Pons (tissue), 1 donor: ENCODE data around the gene NPR3.
"Not testable (repeated sequence)": the region's sequence is repeated elsewhere in the genome, so short reads cannot be mapped to it uniquely, and the experiment has no call there.

Experiments used
- DNase-seq: peaks from one replicate; pipeline ENCODE4 v3.0.0-alpha.2; 2016; ENCODE audit warnings: low spot score

NPR3 gene

DNA sequence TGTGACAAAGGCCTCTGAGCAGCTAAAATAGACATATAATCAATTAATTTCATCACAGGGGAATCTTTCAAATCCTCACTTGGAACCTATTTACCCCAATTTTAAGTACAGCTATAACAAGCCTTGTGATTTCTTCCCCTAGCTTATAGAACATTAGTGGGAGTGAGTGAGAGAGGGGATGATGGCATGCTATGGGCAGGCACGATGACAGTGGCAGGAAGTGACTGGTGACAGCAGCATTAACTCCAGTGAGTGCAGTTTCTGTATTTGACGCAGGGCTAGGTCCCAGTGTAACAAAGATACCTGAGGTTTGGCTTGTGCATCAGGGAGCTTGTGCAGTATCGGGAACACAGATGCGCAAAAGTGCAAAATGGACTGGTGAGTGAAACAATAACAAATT lies 54.1 kb downstream of the NPR3 start:
- no peak for DNase-seq

GRCh38 chr5:32767948-32768467 lies 56.9 kb downstream of the NPR3 start:
- DNase-seq: no peak

GRCh38 chr5:32769711-32770110 lies 58.6 kb downstream of the NPR3 start:
- no peak for DNase-seq

GRCh38 chr5:32770444-32770843 lies 59.3 kb downstream of the NPR3 start:
- no peak for DNase-seq

DNA sequence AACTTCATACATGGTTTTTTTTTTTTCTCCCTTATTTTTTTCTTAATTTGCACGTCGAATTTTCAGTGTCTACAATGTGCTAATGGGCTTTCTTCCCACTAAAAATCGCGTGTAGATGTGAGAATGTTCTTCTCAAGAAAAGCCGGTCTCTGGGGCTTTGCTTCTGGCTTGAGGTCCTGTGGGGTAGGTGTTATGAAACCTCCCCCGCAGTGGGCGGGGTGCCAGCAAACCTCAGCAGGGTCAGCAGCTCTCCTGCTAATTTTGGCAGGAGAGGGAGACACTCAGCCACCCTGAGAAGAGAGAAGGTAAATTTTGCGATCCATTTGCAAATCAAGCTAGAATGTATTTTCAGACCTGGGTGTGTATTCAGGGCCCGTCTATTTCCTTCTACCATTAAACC lies 59.9 kb downstream of the NPR3 start:
- no peak for DNase-seq

DNA sequence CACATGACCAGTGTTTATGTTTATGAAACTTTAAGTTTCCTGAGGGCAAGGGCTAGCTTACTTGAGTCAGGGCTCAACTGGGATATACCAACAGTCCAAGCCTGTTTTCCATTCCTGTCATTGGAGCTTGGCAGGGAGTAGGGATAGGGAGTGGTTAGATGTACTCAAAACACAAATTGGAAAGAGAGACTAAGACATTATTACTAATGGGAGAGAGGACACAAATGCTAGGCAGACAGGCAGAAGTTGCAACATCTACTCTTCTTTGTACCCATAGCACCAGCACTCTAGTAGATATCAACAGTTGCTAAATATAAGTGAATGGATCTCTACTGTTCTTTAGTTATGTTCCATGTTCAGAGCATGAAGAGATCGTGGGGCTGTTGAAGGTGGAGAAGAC lies 62.8 kb downstream of the NPR3 start:
- DNase-seq: no peak

DNA sequence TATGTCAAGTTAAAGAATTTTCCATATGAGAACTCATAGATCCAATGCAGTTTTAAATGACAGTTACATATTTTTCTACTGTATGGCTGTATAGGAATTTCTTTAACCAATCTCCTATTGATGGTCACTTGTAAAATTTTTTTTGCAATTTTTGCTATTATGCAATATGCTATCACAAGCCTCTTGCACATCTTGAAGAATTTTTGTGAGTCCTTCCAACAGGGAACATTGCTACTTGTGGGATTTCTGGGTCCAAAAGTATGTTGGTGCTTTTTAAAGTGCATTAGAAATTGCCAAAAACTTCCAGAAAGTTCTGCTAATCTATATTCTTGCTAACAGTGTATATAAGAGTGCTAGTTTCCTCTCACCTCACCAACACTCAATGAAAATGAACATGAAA lies 65.1 kb downstream of the NPR3 start:
- DNase-seq: no peak

DNA sequence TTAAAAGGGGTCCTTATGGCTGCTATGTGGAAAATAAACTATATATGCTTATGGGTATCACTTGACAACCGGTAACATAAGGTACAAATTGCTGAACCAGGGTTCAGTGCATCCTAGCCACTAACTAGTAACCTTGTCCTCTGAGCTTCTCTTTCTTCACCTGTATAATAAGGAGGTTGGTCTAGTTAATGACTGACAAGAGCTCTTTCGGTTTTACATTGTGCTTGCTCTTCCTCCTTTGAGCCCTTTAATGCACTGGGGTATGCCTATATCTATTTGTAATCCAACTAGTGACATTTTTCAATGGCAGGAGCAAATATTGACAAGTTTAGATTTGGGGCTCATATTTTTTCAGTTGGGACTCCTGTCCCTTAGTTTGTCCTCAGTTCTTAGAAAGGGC lies 66.1 kb downstream of the NPR3 start:
- no peak for DNase-seq

GRCh38 chr5:32777733-32778132 lies 66.6 kb downstream of the NPR3 start:
- DNase-seq: no peak

GRCh38 chr5:32778403-32778802 lies 67.3 kb downstream of the NPR3 start:
- no peak for DNase-seq

DNA sequence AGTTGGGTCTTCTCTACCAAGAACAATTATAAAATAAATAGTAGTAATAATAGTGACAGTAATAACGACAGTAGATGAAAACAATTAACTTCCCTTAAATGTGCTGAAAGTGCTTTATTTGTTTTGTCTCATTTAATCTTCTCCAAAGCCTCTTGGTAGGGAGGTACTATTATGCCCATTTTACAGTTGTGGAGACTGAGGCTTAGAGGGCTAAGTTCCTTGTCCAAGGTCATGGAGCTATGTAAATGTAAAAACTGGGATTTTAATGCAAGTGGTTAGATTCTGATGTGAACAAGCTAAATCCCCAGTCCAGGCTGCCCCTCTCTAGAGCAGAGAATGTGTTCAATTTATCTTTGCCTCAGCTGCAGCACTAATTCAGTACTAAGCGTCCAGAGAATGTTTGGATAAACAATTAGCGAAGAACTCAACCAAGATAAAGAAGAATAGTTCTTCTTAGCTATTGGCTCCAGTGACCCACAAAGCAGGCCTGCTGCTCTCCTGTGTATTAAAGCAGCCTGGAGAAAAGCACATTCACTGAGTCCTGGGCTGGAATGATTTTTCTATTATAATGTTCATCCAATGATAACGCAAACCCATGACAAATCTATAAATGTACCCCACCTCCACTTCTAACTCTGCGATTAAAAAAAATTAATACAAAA lies 68.8 kb downstream of the NPR3 start:
- DNase-seq: no peak

DNA sequence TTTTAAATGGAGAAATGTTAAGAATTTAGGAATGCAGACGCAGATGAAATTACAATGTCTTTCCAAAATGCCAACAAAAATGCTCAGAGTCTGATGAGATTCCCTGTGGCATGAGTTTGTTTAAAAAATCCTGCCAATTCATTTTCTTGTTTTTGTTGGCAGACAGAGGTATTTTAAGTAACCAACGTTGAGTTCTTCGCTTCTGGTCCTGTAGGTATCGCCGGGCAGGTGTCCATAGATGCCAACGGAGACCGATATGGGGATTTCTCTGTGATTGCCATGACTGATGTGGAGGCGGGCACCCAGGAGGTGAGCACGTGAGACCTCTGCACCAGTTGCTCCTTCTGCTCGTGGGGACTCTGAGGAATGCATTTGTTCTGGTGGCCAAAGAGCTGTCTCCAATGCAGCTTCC lies 69.4 kb downstream of the NPR3 start:
- DNase-seq: no peak

DNA sequence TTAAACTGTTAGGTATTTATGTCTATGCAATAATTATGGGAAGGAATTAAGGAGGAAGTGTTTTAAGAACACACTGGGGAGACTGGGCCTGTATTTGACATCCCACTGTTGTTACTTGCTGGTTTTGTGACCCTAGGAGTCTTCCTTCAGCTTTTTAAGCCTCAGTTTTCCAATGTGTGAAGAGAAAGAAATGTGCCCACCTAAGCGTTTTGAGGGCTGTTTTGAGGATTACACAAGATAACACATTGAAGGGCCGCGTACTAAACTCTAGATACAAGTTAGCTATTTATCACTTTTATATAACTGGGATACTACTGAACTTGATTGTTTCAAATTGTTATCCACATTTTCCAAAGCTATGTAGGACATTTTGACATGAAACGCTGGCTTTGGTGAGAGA lies 72.5 kb downstream of the NPR3 start:
- DNase-seq: no peak

GRCh38 chr5:32785611-32786254 lies 74.6 kb downstream of the NPR3 start:
- no peak for DNase-seq

DNA sequence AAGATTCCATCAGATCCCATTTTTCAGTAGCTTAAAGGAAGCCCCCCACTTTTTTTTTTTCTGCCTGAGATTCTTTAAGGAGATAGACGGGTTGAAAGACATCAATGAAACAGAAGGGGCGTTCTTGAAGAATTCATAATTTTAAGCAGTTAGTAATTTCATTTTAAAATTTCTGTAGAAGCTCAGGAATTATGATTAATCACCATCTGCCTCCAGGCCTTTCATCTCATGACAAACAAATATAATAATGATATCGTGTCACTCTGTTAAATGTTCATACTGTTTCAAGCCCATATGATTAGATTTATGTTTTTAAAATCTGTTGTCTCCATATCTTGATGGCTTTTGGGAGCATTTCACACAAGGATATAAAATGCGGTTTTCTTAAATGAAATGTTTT lies 75.2 kb downstream of the NPR3 start:
- DNase-seq: no peak

- DNase-seq: no peak
Measured at GRCh38 chr5:32790411-32790951, 79.4 kb downstream of the NPR3 start.

DNA sequence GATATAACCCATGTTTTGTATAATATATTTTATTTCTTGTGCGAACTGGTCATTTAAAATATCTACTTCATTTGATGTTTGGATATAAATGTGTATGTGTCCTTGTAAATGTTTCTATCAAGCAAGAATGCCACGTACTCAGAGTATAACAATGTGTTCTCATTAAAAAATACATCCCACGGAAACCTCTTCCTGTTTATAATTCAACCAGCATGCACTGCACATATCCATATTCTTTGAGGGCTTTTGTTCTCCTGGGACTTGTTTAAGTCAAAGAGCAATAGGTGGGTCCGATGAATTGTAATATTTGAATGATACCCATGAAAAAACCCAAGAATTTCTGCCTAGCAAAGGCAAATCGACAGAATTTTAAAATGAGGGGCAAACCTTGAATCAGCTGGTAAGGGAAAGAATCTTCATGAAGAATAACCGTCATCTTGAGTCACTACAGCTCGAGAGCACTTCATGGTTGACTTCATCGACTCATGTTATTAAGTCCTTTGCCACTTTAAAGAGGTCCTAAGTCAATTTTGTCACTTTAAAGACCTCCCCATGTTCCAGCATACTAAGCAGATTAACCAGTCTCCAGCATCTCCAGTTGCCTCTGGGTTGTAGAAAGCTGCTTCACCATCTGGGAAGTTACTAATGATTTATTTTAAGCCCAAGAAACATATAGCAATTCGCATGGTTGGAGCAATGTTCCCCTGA lies 80.6 kb downstream of the NPR3 start:
- DNase-seq: no peak

DNA sequence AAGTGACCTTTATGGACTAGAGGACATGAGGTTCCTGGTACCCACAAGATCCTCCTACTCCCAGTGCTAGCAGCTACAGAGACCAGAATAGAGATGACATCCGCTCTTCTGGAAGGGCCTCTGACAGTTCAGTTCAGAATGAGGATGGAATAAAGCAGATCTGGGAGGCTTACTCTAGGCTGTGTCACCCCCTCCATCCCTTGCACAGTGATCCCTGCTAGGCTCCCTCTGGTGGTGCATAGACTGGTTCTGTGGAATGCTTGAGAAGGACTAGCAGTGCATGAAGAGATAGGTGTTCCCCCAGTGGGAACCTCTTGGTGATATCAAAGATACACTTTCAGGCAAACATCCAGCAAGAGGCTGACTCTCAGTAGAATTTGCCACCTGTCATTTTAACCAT lies 83.0 kb downstream of the NPR3 start:
- no peak for DNase-seq

- no peak for DNase-seq
Measured at GRCh38 chr5:32802764-32803163, 91.6 kb downstream of the NPR3 start.

- no peak for DNase-seq
Measured at GRCh38 chr5:32803656-32804055, 92.5 kb downstream of the NPR3 start.

DNA sequence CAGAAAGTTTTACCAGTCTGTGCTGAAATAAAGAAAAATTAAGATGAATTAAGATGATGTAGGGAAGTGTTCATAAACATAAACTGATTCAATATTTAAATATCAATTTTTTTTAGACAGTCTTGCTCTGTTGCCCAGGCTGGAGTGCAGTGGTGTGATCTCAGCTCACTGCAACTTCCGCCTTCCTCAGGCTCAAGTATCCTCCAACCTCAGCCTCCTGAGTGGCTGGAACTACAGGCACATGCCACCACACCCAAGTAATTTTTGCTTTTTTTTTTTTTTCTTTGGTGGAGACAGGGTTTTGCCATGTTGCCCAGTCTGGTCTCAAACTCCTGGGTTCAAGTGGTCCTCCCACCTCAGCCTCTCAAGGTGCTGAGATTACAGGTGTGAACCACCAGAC lies 94.3 kb downstream of the NPR3 start:
- DNase-seq: not testable (repeated sequence)

DNA sequence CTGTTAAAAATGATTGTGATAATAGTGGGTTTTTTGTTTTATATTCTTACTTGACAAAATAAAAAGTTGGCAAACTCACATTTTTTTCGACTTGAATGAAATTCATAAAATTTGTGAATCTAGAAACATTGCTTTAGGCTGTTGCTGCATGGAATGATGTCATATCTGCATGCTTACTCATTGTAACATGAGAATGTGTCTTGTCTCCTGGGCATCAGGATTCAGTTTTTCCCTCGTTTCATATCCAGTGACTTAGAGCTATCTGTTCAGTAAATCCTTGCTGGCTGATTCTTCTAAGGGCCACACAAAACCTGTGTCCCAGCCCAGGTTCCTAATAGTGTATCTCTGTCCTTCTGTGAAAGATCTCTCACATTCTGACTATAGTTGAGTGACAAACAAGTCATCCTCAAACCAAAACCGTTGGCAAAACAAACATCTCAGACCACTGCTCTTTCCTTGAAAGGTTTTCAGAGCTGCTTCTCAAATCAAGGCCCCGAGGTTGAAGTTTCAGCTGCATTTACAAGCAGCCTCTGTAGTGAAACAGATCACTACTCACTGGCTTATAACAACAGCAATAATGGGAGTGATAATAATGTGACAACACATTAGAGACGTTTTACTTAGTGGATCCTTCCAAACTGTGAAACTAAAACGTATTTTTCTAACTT lies 95.0 kb downstream of the NPR3 start:
- no peak for DNase-seq
